ENCODE data around the gene SLC22A16. TPM values are rescaled to one million over a fixed set of nuclear protein-coding genes. Genes with fewer than 3 reads are reported as not detected.

The SLC22A16 gene
- total RNA-seq, 1 donor from 2014 or later: not detected

DNA sequence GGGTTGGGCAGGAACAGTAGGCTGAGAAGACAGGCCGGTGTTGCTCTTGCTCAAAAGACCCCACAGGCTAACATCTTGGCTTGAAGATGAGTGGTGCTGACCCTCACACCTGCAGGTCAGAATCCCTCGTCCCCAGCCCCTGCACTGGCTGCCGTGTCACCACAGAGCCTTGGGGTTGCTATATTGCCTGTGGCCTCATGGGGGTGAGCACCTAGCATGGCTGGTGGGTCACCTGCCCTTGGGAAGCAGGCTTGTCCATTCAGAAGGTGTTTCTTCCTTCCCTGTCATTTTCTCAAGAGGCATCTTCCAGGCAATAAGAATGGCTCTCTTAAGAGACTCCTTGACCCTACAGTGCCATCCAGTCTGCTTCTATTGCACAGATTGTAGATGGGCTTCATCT is 7.7 kb downstream of the SLC22A16 start:
- Histone ChIP-seq H3K9me3 (no peaks in the 10 kb centered on the region), H3K27me3 (no peaks in the 10 kb centered on the region), H3K4me3 (no peak overlapping the region), H3K4me1 (no peaks in the 10 kb centered on the region), H3K27ac (no peak overlapping the region), H3K36me3 (no peaks in the 10 kb centered on the region)
- DNase-seq (ENCODE audit: low spot score in 2 of 2): no peak
- intact Hi-C loops (cut with DNase I): no loop called here
- TF ChIP-seq, protein P1, sequence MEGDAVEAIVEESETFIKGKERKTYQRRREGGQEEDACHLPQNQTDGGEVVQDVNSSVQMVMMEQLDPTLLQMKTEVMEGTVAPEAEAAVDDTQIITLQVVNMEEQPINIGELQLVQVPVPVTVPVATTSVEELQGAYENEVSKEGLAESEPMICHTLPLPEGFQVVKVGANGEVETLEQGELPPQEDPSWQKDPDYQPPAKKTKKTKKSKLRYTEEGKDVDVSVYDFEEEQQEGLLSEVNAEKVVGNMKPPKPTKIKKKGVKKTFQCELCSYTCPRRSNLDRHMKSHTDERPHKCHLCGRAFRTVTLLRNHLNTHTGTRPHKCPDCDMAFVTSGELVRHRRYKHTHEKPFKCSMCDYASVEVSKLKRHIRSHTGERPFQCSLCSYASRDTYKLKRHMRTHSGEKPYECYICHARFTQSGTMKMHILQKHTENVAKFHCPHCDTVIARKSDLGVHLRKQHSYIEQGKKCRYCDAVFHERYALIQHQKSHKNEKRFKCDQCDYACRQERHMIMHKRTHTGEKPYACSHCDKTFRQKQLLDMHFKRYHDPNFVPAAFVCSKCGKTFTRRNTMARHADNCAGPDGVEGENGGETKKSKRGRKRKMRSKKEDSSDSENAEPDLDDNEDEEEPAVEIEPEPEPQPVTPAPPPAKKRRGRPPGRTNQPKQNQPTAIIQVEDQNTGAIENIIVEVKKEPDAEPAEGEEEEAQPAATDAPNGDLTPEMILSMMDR (IDR thresholded peaks at IDR 0.05): no peak

- DNase-seq (ENCODE audit: low spot score in 2 of 2): no peak
- Histone ChIP-seq H3K27me3 (no peaks in the 10 kb centered on the region), H3K36me3 (no peaks in the 10 kb centered on the region), H3K9me3 (peaks cover 4 to 10% of the 10 kb centered on the region in 2 donors), H3K4me1 (no peaks in the 10 kb centered on the region), H3K27ac (no peak overlapping the region), H3K4me3 (no peak overlapping the region)
- TF ChIP-seq, protein P1 (IDR thresholded peaks at IDR 0.05): no peak
- intact Hi-C loops (cut with DNase I): no loop called here
Measured at GRCh38 chr6:110467566-110468140, 8.8 kb downstream of the SLC22A16 start.

DNA sequence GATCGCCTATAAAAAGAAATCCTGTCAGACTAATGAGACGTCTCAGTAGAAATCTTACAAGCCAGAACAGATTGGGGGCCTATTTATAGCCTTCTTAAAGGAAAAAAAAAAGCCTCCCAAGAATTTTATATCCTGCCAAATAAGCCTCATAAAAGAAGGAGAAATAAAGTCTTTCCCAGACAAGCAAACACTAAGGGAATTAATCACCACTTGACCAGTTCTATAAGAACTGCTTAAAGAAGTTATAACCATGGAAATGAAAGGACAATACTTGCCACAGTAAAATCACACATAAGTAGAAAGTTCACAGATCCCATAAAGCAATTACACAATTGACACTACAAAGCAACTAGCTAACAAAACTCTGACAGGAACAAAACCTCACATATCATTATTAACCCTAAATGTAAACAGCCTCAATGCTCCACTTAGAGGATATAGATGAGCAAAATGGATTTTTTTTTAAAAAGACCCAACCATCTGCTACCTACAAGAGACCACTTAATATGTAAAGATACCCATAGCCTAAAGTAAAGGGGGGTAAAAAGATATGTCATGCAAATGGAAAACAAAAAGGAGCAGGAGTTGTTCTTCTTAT is 13.4 kb downstream of the SLC22A16 start:
- TF ChIP-seq, protein P1 (IDR thresholded peaks at IDR 0.05): no peak
- DNase-seq (ENCODE audit: low spot score in 2 of 2): no peak

GRCh38 chr6:110461376-110461775 is 15.0 kb downstream of the SLC22A16 start:
- no peaks in the 10 kb centered on the region for H3K36me3 ChIP-seq
- intact Hi-C loops (cut with DNase I): no loop called here
- H3K27me3 ChIP-seq: no peaks in the 10 kb centered on the region
- TF ChIP-seq, protein P1 (IDR thresholded peaks at IDR 0.05): no peak
- DNase-seq (ENCODE audit: low spot score in 2 of 2): no peak
- H3K9me3 ChIP-seq: peaks cover 7 to 19% of the 10 kb centered on the region in 2 donors
- H3K27ac ChIP-seq: no peak overlapping the region
- H3K4me1 ChIP-seq: no peaks in the 10 kb centered on the region
- no peak overlapping the region for H3K4me3 ChIP-seq

More for the DNA sequence above, 13.4 kb downstream of the SLC22A16 start:
- no peaks in the 10 kb centered on the region for H3K27me3 ChIP-seq
- H3K4me1 ChIP-seq: no peaks in the 10 kb centered on the region
- intact Hi-C loops (cut with DNase I): no loop called here
- no peak overlapping the region for H3K4me3 ChIP-seq
- H3K9me3 ChIP-seq: peaks cover 7 to 19% of the 10 kb centered on the region in 2 donors
- no peak overlapping the region for H3K27ac ChIP-seq
- no peaks in the 10 kb centered on the region for H3K36me3 ChIP-seq

GRCh38 chr6:110459137-110459536 is 17.3 kb downstream of the SLC22A16 start:
- no peaks in the 10 kb centered on the region for H3K27me3 ChIP-seq
- H3K36me3 ChIP-seq: no peaks in the 10 kb centered on the region
- H3K27ac ChIP-seq: no peak overlapping the region
- intact Hi-C loops (cut with DNase I): no loop called here
- no peaks in the 10 kb centered on the region for H3K4me1 ChIP-seq
- H3K9me3 ChIP-seq: peaks cover 7 to 19% of the 10 kb centered on the region in 2 donors
- TF ChIP-seq, protein P1 (IDR thresholded peaks at IDR 0.05): no peak
- no peak for DNase-seq (ENCODE audit: low spot score in 2 of 2)
- H3K4me3 ChIP-seq: no peak overlapping the region
